Measurements from ENCODE around the gene PDXK. TPM values are rescaled to one million over a fixed set of nuclear protein-coding genes. Genes with fewer than 3 reads are reported as not detected.

Gene PDXK
- total and polyA plus RNA-seq, 2 experiments from 2014 or later: 103 to 192 TPM

DNA sequence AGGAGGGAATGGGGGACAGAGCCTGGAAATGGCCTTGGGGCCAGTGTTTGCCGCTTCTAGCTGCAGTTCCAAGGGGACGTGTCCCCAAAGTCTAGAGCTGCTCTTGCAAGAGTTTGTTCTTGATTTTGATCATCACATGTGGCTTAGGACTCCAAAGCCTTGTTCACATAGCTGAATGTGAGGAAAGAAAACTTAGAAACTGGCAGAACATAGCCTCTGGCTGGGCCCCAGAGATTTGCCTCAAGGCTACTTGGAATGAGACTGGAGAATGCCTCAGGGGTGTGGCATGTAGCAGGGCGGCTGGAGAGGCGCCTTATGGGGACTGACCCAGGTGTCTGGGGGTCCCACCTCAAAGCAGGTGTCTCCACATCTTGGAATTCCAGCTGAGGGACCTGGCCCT lies 2.3 kb downstream of the PDXK start:
- Histone ChIP-seq H3K36me3 (replicated peaks; ENCODE audit: insufficient read depth, low read depth) (no peaks in the 10 kb centered on the region), H3K4me3 (no peak overlapping the region), H3K4me1 (ENCODE audit: insufficient read depth) (peaks cover 22% of the 10 kb centered on the region), H2AFZ (no peak overlapping the region), H3K27me3 (no peaks in the 10 kb centered on the region), H3K4me2 (peak overlapping the region; percentile 97), H3K9me2 (replicated peaks; ENCODE audit: insufficient read depth) (no peaks in the 10 kb centered on the region), H3K9me3 (ENCODE audit: low read depth) (no peaks in the 10 kb centered on the region), H4K20me1 (ENCODE audit: insufficient read depth, poor library complexity, severe bottlenecking) (peaks cover 57% of the 10 kb centered on the region), H3K79me2 (peaks cover 70% of the 10 kb centered on the region), H3K27ac (no peak overlapping the region)
- no peak for TF ChIP-seq EZH2phosphoT487 (IDR thresholded peaks at IDR 0.05; ENCODE audit: low read depth, severe bottlenecking, unreplicated experiment)
- TF ChIP-seq, protein P1, sequence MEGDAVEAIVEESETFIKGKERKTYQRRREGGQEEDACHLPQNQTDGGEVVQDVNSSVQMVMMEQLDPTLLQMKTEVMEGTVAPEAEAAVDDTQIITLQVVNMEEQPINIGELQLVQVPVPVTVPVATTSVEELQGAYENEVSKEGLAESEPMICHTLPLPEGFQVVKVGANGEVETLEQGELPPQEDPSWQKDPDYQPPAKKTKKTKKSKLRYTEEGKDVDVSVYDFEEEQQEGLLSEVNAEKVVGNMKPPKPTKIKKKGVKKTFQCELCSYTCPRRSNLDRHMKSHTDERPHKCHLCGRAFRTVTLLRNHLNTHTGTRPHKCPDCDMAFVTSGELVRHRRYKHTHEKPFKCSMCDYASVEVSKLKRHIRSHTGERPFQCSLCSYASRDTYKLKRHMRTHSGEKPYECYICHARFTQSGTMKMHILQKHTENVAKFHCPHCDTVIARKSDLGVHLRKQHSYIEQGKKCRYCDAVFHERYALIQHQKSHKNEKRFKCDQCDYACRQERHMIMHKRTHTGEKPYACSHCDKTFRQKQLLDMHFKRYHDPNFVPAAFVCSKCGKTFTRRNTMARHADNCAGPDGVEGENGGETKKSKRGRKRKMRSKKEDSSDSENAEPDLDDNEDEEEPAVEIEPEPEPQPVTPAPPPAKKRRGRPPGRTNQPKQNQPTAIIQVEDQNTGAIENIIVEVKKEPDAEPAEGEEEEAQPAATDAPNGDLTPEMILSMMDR (IDR thresholded peaks at IDR 0.05; ENCODE audit: poor library complexity): no peak
- TF ChIP-seq EZH2 (IDR thresholded peaks at IDR 0.05; ENCODE audit: borderline replicate concordance): no peak
- peak; percentile 6 for DNase-seq (ENCODE audit: low spot score)
- 89% methylated on average over 4 of the region's 4 CpGs for WGBS (ENCODE audit: low lambda C conversion rate, missing lambda C conversion rate)

DNA sequence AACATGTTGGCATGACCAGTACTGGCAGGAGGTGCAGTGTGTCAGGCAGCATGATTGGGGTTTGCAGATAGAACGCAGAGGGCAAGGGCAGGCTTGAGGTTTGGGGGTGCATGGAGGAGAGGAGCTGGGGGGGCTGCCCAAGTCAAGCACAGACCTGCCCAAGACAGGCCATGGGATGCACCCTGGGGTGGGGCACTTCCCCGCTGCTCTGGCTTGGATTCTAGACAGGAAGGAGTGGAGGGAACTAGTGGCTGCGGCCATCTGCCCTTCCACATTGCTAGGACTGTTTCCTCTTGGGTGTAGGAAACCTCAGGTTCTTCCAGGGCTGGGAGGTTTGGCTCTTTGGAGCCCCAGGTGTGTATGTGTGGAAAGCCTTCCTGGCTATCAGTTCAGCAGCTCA lies 3.0 kb downstream of the PDXK start:
- H3K4me2 ChIP-seq: peak overlapping the region; percentile 97
- TF ChIP-seq EZH2 (IDR thresholded peaks at IDR 0.05; ENCODE audit: borderline replicate concordance) (no peak), EZH2phosphoT487 (IDR thresholded peaks at IDR 0.05; ENCODE audit: low read depth, severe bottlenecking, unreplicated experiment) (no peak)
- TF ChIP-seq, protein P1 (IDR thresholded peaks at IDR 0.05; ENCODE audit: poor library complexity): no peak
- no peak overlapping the region for H3K27ac ChIP-seq
- H3K27me3 ChIP-seq: no peaks in the 10 kb centered on the region
- H3K4me3 ChIP-seq: no peak overlapping the region
- H3K36me3 ChIP-seq (replicated peaks; ENCODE audit: insufficient read depth, low read depth): no peaks in the 10 kb centered on the region
- no peak for DNase-seq (ENCODE audit: low spot score)
- peaks cover 62% of the 10 kb centered on the region for H4K20me1 ChIP-seq (ENCODE audit: insufficient read depth, poor library complexity, severe bottlenecking)
- 90% methylated on average over 3 of the region's 3 CpGs for WGBS (ENCODE audit: low lambda C conversion rate, missing lambda C conversion rate)
- H3K9me2 ChIP-seq (replicated peaks; ENCODE audit: insufficient read depth): no peaks in the 10 kb centered on the region
- H3K4me1 ChIP-seq (ENCODE audit: insufficient read depth): peaks cover 22% of the 10 kb centered on the region
- H2AFZ ChIP-seq: no peak overlapping the region
- H3K79me2 ChIP-seq: peaks cover 78% of the 10 kb centered on the region
- H3K9me3 ChIP-seq (ENCODE audit: low read depth): no peaks in the 10 kb centered on the region

DNA sequence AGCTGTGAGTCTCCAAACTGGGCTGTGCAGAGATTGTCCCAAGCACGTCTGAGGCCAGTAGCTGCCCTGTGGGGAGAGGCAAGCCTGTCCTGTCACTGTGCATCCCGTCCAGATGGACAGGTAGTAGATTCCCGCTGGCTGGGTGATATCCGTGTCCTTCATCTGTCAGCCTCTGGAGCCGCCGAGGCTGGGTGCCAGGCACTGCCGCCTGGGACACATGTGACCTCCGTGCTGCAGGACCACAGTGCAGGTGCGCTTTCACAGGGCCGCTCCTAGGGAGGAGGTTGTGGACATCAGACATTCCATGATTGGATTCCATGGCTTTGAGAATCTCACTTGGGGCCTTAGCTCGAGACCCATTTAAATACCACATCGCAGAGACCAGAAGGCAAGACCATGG lies 4.7 kb downstream of the PDXK start:
- Histone ChIP-seq H3K4me3 (no peak overlapping the region), H3K36me3 (replicated peaks; ENCODE audit: insufficient read depth, low read depth) (no peaks in the 10 kb centered on the region), H3K27me3 (no peaks in the 10 kb centered on the region), H3K4me2 (no peak overlapping the region), H3K9me2 (replicated peaks; ENCODE audit: insufficient read depth) (no peaks in the 10 kb centered on the region), H3K4me1 (ENCODE audit: insufficient read depth) (peaks cover 30% of the 10 kb centered on the region), H3K79me2 (peaks cover 90% of the 10 kb centered on the region), H3K9me3 (ENCODE audit: low read depth) (no peaks in the 10 kb centered on the region), H4K20me1 (ENCODE audit: insufficient read depth, poor library complexity, severe bottlenecking) (peaks cover 62% of the 10 kb centered on the region), H2AFZ (no peak overlapping the region), H3K27ac (no peak overlapping the region)
- WGBS (ENCODE audit: low lambda C conversion rate, missing lambda C conversion rate): 94% methylated on average over 12 of the region's 12 CpGs
- DNase-seq (ENCODE audit: low spot score): peak; percentile 5
- no peak for TF ChIP-seq EZH2phosphoT487 (IDR thresholded peaks at IDR 0.05; ENCODE audit: low read depth, severe bottlenecking, unreplicated experiment)
- TF ChIP-seq, protein P1 (IDR thresholded peaks at IDR 0.05; ENCODE audit: poor library complexity): no peak
- no peak for TF ChIP-seq EZH2 (IDR thresholded peaks at IDR 0.05; ENCODE audit: borderline replicate concordance)
